Activated CD8-positive, alpha-beta memory T cell treated with anti-CD3 and anti-CD28 coated beads for 1 hour (primary cell): ENCODE results near the gene PIR.

Experiments
- DNase-seq, 2 donors: peaks; one replicate each; pipeline ENCODE4 v3.0.0-alpha.2; 2020; ENCODE audit warnings: low read depth in 1 of 2; ENCODE audit errors: extremely low read depth in 1 of 2

The PIR gene

DNA sequence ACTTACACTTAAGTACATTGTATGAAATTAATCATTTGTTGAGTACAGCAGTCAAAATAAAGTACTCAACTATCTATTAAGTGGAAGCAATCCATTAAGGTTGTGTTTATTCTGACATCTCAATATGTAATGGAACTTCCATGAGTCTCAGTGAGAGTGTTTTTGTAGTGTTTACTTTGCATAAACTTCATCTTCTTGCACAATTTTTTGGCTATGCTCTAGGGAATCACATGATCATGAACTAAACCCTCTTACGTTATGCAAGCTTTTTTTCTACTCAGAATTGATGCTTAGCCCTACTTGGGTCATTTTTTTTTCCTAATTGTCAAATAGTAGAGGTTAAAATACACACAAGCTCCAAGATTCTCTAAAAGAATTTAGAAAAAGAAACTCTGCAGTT lies 136.7 kb downstream of the PIR start:
- no peak for DNase-seq

DNA sequence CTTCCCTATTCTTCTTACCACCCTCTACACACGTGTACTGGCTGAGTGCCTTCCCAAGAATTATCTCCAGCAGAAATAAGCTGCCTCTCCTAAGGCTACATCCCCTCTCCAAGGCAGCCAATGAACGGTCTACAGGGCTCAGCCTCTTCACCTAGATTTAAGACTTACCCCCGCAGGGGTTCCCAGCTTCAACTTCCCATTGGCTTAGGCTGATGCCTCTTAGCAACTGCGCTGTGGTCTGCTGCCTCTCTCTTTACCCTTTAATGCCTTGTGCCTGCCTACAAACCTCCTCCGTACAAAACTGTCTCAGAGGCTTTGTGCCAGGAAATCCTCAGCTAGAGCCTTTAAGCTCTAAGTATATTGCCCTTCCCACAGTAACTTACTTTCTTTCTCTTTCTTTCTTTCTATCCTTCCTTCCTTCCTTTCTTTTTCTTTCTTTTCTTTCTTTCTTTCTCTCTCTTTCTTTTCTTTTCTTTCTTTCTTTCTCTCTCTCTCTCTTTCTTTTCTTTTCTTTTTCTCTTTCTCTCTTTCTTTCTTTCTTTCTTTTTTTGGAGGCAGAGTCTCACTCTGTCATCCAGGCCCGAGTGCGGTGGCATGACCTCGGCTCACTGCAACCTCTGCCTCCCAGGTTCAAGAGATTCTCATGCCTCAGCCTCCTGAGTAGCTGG lies 142.7 kb downstream of the PIR start:
- no peak for DNase-seq

DNA sequence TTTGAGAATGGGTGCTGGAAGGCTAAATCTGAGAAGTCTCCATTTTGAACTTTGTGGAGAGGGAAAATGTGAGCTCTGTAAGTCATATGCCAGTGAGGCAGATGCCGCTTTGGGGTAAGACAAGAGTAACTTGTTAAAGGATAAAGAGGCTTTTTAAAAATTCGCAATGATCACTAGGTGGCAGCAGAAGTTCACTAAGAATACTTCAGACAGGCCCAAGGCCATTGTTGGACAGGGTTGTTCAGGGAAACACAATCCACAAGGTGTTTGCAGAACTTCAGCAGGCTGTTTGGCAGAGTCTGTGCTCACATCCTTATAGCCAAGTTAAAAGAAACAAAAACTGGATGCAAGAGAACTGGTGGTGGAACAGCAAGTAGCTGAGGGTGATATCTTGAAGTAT lies 144.1 kb downstream of the PIR start:
- no peak for DNase-seq

DNA sequence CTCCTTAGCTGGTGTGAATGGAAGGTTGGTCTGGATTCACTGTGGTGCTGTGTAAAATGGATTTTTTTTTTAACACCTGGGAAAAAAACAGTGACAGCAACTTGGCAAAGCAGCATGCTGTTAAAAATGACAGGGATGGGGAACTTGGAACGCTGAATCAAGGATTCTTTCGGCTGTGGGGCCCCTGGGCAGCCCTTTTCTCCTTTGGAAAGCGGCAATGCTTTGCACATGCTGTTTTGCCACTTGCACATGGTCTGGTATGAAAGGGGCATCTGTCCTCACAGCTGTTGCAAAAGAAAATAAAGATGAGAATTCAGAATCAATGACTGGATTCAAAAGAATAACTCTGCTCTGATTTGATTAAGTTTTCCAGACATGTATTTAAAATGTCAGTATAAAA lies 147.2 kb downstream of the PIR start:
- DNase-seq, result no peak

DNA sequence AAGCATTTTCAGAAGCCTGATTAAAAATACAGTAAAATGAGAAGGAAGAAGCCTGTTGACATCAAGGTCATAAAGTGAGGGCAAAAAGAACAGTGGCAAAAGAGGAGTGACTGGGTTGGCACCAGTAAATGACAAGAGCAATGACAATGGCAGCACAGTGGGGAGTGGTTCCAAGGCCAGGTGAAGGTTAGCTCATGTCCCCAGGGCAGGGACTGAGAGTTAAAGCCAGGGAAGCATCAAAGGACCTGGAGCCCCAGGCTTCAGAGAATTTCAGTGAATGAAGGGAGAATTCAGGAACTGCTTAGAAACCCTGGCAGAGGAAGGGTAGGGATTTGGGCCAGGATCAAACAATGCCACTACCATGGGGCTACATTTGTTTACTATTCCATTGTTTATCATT lies 149.0 kb downstream of the PIR start:
- DNase-seq, result no peak

DNA sequence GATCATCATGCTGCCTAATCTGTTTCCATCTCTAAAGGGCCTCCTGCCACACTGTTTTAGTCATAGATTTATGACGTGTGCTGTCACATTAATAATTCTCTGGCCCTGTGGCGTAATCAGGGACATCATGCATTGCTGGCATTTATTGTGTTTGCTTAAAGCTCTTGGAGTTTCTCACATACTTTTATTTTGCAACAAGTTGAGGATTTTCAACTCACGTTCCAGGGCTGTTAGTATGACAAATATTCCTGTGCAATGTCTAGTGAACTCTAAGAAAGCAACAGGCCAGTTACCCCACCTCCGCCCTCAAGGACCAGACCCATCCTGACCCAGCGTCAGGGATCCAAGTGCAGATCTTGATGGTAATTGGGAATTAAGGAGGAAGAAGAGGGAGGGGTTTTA lies 150.1 kb downstream of the PIR start:
- no peak for DNase-seq

DNA sequence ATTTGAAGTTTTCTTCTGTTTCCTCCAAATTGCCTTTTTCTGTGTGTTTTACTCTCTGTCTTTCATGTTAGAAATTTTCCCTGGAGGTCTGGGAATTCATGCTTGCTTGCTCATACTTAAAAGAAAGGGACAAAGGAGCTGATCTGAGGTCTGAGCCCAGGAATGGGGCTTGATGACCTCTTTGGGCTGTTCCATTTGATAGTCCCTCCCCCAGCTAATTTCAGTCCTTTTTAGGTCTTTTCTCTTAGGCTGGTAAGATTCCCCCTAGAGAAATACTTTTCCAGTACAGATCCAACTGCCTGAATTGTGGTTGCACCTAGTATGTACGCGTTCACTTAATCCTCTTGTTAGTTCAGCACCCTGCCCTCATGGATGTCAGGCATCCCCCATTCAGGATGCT lies 152.3 kb downstream of the PIR start:
- DNase-seq, result no peak

DNA sequence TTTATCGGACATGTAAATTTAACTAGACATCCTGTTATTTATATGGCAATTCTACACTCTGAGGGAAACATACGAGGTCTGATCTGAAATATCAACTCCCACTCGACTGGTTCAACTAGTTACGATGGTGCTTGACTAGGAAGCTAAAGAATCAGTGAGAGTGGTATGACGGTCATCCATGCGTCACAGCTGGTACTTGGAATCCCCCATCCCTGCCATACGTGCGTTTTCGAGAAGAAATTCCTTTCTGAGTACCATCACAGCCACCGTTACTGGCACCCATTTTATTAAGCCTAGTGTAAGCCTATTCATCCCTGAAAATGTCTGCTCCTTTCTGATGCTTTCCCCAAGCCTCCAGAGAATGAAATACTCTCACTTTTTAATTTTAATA lies 157.1 kb downstream of the PIR start:
- no peak for DNase-seq

DNA sequence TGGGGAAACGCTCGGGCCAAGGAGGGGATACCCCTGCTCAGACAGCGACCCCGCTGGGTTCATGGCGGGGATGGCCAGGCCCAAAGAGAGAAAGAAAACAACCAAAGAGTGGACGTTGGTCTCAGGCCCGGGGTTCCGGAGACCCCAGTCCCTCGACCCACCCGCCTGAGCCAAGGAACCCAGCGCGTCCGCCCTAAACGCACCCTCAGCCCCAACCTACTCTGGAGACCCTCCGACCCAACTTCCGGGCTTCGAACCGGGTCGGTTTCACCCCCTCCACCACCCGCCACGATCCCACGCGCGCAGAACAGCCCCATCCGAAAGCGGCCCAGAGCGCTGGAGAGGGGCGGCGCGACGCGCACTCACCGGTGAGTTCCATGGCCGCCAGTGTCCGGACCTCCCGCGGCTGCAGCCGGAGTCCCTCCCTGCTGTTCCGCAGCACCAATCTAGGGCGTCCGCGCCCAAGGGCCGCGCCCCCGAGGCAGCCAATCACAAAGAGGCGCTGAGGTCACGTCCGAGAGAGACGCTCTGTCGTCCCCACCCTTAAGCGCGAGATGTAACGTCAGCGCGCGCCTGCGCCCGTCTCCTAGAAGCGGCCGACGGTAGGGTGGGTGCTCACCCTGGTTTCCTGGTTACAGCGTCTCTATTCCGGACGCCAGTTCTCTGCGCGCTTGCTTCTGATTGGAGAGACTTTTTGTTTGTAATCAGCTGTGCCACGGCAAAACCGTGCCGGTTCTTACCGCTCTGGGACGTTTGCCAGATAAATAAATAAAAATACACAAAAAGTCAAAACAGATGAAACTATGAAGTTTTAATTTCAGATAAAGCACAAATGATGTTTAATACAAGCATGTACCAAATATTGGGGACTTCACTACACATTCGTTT lies 157.8 kb downstream of the PIR start, which contains the start of gene PIGA:
Gene PIGA, minus strand, starts transcription at position 389 of the 888 bp plus-strand sequence. CDS start 3,593 bp downstream, outside the sequence.
- peak; percentile 77 to 79 for DNase-seq
